GM19035 (cell line): ENCODE measurements around the gene GALK1.
"Not testable (repeated sequence)": the region's sequence is repeated elsewhere in the genome, so short reads cannot be mapped to it uniquely, and the experiment has no call there.

ENCODE experiments used
- ATAC-seq: cut with Tn5 transposase; IDR thresholded peaks from one replicate; pipeline ENCODE4 v1.9.1; 2021; ENCODE audit not compliant: unreplicated experiment

The GALK1 gene

DNA sequence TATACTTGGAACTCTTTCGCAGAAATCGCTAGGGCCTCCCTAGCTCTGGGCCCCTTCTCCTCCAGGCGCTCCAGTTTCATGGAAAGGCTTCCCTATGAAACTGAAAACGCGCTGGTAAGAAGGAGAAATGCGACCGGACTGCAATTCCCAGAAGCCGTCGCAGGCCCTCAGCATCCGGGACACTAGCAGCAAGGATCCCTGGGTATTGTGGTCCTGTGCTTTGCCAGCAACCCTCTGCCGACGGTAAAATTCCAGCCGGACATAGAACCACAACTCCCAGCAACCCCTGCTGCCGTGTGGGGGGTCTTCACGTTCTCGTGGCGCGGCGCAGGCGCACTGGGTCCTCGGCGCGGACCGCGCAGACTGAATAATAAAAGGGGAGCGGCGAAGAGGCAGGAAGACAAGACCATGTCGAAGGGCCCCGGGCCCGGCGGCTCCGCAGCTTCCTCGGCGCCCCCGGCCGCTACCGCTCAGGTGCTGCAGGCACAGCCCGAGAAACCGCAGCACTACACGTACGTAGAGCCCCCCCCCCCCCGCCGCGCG lies 19.6 kb upstream of the GALK1 start, which contains the start of gene UNK:
UNK (plus strand) TSS at position 334 of the 543 bp plus-strand sequence; CDS start at position 409, 75 bp downstream.
- peak; percentile 65 for ATAC-seq

DNA sequence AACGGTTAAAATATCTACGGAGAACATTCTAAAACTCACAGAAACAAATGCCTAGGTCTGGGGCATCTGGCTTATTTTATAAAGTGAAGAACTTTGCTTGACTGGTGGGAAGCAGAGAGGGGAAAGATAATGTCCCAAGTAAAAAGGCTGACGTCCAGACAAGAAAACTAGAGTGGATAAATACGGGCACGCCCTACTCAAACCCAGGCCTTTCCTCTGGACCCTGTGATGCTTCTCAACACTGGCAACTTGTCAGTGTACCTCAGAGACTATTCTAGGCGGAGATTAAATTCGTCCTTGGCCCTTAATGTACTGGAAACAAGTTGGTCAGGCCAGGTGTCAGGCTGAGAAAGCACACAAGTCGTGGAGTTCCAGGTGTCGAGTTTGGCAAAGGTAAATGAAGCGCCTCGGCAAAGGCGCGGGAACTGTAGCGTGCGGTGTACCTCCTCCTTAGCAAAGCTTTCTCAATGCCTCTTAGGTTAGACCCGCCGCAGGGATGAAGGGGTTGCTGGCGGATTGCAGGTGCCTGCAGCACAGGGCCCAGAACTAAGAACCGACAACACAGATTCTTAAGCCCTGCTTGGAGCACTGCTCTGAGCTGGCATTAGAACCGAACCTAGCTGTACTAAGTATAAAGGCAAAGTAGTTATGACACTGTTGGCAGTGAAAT lies 18.9 kb upstream of the GALK1 start:
- ATAC-seq = no peak

DNA sequence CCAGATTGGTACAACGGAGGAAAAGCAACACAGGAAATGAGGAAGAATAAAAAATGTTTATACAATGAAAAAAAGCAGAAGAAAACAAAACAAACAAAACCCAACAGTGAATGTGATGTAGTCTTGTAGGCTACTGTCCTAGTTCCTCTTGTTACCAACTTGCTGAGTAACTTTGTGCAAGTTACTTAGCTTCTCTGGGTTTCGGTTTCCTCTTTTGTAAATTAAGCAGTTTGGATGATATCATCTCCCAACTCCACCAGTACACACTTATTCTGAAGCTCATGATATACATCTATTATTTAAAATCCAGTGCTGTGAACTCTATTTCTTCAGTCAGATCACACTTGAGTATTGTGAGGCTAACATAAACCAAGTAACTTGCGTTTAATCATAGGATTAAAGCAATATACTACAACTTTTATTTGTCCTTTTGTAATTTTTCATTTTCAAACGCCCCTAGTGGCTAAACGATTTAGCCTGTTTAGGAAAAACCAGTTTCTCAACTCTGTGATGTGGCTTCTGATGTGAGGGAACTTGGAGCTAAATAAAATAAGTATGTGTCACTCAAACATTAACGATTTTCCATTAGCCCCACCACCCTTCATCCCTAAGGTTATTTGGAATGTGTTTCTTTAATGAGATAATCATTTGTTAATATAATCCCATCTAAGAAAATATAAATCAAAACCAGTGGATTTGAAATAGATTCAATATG lies 18.2 kb upstream of the GALK1 start:
- no peak for ATAC-seq

GRCh38 chr17:75779987-75780889 lies 15.2 kb upstream of the GALK1 start:
- no peak for ATAC-seq

DNA sequence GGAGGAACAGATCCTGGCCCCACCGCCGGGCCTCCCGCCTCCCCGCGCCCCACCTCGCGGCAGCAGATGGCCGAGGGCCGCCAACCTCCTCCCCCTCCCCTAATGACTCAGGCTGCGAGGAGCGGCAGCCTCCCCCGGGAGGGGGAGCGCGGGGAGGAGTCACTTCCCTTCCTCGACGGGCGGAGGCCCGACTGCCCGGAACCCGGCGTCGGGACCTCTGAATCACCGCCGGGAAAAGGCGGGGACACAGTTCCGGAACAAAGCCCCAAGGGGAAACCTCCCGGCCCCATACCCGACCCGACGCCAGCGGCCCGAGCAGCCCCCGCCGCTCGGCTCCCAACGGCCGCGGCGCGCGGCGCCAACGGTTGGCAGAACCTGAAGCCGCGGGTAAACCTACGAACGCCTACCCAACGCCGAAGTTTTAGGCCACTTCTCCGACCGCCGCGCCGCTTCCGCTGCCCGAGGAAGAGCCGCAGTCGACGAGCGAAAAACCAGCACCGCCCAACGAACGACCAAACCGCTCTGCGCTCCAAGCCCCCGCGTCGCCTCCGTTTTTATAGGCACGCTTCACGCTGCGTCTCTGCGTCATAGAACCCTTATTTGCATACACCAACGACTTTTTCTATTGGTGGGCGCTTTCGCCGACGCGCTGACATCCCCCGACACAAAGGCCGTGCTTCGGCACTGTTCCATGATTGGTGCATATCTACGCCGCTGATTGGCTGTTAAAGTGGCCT lies 14.4 kb upstream of the GALK1 start:
- peak; percentile 68 for ATAC-seq

GRCh38 chr17:75778861-75779249 lies 13.9 kb upstream of the GALK1 start:
- ATAC-seq = peak; percentile 17

- ATAC-seq = not testable (repeated sequence)
These were observed 13.3 kb upstream of the GALK1 start for GRCh38 chr17:75778066-75778860.

- no peak for ATAC-seq
These were observed 12.4 kb upstream of the GALK1 start for GRCh38 chr17:75777296-75777922.

DNA sequence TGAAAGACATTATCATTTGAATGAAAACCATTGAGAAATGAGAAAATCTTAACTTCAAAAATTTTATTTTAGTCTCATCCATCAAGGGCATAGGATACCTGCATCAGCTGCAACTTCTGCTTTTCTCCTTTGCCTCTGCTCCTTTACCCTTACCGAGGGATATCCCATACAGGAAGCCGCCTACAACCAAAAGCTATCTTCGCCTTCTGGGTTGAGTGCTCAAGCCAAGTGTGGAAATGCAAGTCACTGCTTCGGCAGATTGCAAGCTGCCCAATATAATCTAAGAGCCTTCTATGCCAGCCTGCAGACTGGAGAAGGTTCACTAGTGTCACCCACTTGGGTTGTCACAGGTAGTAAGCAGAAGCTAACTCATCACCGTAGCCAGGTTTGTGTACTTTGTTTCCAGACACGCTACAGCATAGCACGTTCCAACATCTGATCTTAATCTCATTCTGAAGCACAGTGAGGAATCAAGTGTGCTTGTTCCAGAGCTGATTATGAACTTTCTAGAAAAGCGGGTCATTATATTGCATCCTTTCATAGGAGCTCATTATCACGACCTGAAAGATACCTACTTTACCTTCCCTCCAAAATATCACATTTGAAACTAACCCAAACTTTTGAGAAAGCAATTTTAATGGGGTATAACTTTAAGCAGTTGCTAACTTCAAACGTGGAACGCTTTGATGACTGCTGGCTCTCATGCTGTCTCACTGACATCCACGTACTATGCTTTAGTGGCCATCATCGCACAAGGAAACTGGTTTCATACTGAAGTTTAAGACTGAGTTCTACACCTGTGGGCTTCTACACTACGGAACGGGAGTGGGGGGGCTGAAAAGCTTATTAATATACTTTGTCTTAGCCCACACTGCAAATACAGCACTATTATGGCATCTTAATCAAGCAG lies 11.6 kb upstream of the GALK1 start:
- no peak for ATAC-seq

DNA sequence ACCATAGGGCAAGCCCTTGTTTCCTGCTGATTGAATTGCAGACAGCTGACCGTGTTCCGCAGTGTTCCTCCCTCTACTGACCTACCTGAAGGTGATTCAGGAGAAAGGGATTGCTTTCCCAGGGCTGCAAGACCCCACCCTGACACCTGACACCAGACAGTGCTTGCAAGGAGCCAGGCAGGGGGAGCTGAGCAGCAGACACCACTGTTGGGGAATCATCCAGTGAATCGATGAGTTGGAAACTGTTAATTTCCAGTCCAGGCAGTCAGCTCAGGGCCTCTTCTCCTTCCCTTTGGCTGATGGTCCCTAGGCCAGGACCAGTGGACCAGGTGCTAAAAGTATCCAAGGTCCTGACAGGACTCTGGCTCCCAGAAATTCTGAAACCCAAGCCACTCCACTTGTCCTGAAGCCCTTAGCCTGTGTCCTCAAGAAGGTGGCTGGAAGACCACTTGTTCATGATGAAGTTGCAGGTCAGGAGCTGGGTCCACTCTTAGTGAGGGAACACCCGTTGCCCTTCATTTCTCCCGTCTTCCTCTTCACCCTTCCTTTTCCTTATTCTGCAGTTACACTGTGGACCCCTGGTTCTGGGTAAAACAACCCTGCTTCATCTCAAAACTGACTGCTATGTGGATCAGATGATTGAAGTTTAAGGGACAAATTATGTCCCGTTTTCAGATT lies 10.1 kb upstream of the GALK1 start:
- no peak for ATAC-seq

DNA sequence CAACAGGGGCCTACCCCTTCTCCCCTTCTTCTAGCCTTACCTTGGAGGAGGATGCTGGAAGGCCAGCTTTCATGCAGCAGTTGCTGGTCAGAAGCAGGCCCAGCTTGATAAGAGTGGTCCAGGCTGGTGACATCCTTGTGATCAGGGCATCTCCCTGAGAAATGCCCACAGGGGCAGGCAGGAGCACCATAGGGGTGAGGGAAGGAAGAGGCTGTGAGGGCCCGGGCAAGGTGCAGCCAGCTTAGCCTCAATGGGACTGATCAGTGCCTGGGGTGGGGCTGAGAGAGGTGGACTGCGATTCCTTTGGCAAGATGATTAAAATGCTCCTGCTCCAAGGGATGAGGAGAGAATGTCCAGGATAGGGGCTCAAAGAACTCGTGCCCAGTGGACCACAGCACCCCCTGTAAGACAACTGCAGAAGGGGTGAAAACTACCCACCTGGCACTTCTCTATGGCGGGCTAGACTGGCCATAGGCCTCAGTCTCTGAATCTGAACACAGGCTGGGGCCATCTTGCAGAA lies 9.5 kb upstream of the GALK1 start:
- ATAC-seq = no peak

DNA sequence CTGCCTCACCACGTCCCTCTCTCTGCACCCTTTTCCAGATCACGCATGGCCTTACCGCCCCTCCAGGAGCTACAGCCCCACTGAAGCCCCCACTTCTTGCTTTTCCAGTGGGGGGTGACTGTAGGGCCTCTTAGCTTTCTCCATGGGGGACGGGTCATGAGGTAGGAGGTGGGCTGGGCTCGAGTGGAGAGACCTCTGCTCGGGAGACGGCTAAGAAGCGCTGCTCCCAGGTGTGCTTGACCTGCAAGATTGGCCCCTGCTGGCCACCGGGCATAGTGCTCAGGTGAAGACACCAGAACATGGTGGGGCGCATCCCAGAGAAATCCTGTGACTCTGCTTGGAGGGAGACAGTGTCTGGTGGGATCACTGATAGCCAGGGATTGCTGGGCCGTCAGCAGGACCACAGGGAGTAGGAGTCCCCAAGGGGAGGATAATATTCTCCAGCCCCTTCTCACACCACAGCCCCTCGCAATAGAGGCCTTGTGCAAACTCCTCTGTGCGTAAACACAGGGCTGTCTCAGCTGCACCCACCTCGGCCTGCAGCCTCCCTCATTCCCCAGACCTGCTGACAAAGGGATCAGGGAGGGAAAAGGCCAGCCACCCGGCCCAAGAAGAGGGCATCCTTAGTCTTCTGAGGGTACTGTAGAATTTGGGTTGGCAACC lies 8.9 kb upstream of the GALK1 start:
- no peak for ATAC-seq

DNA sequence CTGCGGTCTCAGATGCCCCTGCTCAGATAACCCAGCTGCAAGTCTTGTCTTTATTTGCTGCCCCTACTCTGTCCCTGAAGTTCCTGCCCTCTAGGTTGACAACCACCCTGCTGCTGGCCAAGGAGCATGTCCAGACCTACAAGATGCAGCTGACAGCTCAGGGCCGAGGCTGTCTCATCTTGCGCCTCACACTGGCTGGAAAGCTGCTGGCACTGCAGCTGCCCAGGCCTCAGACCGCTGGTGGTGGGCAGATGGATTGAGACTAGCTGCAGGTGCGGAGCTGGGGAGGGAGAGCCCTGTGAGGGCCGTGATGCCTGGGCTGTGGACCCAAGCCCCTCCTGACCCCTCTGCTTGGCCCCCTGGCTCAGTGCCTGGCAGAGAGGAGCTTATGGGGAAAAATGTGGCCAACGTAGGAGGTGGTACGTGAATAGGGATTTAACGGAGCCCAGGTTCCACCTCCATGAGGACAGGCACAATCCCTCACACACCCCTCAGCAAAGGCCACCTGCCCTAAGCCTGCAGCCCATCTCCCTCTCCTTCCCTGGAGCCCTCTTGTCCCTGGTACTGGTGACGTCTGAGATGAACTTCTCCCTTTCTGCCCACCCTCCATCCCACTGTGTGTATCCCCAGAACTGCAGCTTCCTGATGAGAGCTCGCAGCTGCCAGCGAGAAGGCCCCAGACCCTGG lies 8.3 kb upstream of the GALK1 start:
- no peak for ATAC-seq

DNA sequence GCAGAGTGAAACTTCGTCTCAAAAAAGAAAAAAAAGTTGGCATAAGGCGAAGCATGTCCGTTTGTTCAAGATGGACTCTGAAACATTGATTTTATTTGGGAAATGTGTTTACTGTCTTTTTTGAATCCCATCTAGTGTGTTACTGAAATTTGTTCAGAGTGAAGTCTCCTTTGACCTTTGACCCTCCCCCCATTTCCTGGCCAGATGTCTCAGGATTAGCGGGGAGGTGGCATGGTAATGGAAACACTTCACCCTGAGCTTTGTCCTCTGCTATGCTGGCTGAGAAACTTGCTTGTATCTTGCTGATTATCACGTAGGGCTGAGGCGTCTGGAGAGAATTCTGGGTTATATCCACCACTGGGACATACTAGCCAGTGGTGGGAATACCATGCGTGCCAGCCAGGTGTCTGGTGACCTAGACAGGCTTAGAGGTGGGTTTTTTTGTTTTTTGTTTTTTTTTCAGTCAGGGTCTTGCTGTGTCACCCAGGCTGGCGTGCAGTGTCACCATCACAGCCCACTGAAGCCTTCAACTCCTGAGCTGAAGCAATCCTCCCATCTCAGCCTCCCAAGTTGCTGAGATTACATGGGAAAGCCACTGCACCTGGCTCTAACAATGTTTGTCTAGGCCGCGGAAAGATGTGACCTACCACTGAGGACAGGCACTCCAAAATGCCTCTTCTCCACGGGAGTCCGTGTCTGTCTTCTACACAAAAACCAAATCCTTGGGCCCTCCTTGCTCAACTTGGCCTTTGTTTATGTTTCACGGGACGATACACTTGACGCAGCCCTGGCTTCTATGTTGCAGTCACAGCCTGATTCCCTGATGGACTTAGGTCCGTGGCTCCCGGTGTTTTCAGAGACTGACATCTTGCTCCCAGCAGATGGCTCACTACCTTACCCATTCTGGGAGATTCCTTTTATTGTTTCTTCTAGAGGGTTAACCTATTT lies 6.6 kb upstream of the GALK1 start:
- no peak for ATAC-seq

DNA sequence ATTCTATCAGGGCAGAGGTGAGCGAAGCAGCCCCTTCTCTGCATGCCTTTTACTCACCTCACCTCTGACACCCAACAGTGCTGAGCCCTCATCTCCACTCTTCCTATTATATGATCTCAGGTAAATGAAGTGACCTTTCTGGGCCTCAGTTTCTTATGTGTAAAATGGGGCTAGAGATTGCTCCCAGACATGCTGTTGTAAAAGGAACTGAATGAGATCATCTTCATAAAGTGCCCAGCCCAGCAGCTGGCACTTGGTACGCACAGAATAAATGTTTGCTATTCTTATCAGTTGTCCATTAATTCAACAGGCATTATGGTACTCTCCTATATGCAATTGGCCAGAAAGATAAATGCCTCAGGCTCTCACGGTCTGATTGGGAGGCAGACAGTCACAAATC lies 4.5 kb upstream of the GALK1 start:
- no peak for ATAC-seq
